ENCODE measurements around the gene KRTAP5-1. TPM values are rescaled to one million over a fixed set of nuclear protein-coding genes. Genes with fewer than 3 reads are reported as not detected.

The KRTAP5-1 gene
- total RNA-seq, 2 donors from 2014 or later = not detected

- H3K4me1 ChIP-seq (ENCODE audit: control insufficient read depth in 1 of 2, low read depth in 2 of 2) = peaks cover 30 to 53% of the 10 kb centered on the region in 2 donors
- DNase-seq (ENCODE audit: low spot score) (no peak), ATAC-seq (ENCODE audit: insufficient number of reproducible peaks, low FRiP score, low read depth) (no peak)
- no peak overlapping the region for H3K27ac ChIP-seq
- no peaks in the 10 kb centered on the region for H3K27me3 ChIP-seq (replicated peaks; ENCODE audit: insufficient read depth)
- TF ChIP-seq CTCF (IDR thresholded peaks at IDR 0.05) = no peak
- no peak overlapping the region for H3K4me3 ChIP-seq
- no peaks in the 10 kb centered on the region for H3K9me3 ChIP-seq
- H3K36me3 ChIP-seq = peaks cover 13% of the 10 kb centered on the region
Observed at GRCh38 chr11:1556278-1556902, 28.7 kb downstream of the KRTAP5-1 start.

DNA sequence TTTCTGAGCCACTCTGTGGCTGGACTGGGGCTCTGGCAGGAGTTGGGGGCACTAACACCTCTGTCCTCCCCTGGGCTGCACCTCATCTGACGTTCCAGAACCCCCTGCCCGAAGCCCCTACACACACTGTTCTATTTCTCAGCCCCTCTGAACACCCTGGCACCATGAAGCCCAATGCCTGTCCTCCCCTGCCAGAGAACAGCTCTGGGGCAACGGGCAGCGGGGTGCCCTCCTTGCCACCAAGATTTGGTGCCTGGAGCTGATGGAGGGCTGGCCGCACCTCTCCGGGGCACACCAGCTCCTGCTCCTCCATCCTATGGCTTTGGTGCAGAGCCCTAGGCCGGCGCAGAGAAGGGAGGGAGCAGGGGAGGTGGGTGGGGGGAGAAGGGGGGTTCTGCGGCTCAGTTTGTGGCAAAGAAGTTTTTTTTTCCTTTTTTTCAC lies 29.4 kb downstream of the KRTAP5-1 start:
- Histone ChIP-seq H3K4me3 (no peak overlapping the region), H3K27me3 (replicated peaks; ENCODE audit: insufficient read depth) (no peaks in the 10 kb centered on the region), H3K9me3 (no peaks in the 10 kb centered on the region), H3K4me1 (ENCODE audit: control insufficient read depth in 1 of 2, low read depth in 2 of 2) (peaks cover 30 to 53% of the 10 kb centered on the region in 2 donors), H3K27ac (no peak overlapping the region), H3K36me3 (peaks cover 10% of the 10 kb centered on the region)
- ATAC-seq (ENCODE audit: insufficient number of reproducible peaks, low FRiP score, low read depth) (no peak), DNase-seq (ENCODE audit: low spot score) (no peak)
- TF ChIP-seq CTCF (IDR thresholded peaks at IDR 0.05) = no peak

DNA sequence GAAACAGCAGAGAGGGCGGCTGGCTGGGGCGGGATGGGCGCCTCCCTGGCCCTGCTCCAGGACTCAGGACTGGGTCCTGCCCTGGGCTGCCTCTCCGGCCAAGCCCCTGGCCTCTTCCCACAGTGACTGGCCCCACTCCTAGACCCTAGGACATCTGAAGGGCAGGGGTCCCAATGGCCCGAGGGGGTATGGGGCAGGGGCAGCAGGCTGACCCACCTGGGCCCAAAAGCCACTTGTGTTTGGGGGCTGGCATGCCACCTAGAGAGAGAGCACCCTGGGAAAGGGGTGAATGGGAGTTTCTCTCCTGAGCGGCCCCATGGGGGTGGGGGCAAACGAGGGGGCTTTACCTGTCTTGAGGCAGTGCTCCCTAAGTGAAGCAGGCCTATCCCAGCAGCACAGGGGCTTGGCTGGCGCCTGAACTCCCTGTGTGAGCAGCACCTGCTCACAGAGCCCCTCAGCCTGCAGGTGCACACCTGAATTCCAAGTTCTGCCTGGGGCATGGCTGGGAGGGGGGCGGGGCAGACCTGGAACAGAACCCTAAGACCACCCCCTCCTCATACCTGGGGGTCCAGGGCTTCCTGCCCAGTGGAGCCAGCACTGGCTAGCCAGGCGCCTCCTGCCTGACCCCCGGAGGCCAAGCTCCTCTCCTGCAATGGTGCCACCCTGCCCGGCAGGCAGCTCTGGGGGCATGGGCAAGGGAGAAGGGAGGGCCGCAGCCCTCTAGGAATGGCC lies 29.9 kb downstream of the KRTAP5-1 start:
- ATAC-seq (ENCODE audit: insufficient number of reproducible peaks, low FRiP score, low read depth) = no peak
- Histone ChIP-seq H3K27ac (no peak overlapping the region), H3K4me1 (ENCODE audit: control insufficient read depth in 1 of 2, low read depth in 2 of 2) (peaks cover 29 to 50% of the 10 kb centered on the region in 2 donors)

GRCh38 chr11:1553808-1554594 lies 31.1 kb downstream of the KRTAP5-1 start:
- H3K27ac ChIP-seq = peak overlapping the region in 1 of 2 donors; percentile 44
- ATAC-seq (ENCODE audit: insufficient number of reproducible peaks, low FRiP score, low read depth) = no peak

More for the DNA sequence above, 29.9 kb downstream of the KRTAP5-1 start:
- H3K4me3 ChIP-seq = no peak overlapping the region
- H3K9me3 ChIP-seq = no peaks in the 10 kb centered on the region
- H3K36me3 ChIP-seq = peaks cover 5% of the 10 kb centered on the region
- TF ChIP-seq CTCF (IDR thresholded peaks at IDR 0.05) = no peak
- DNase-seq (ENCODE audit: low spot score) = no peak
- no peaks in the 10 kb centered on the region for H3K27me3 ChIP-seq (replicated peaks; ENCODE audit: insufficient read depth)

More at GRCh38 chr11:1553808-1554594, 31.1 kb downstream of the KRTAP5-1 start:
- Histone ChIP-seq H3K4me3 (no peak overlapping the region), H3K27me3 (replicated peaks; ENCODE audit: insufficient read depth) (no peaks in the 10 kb centered on the region), H3K9me3 (no peaks in the 10 kb centered on the region), H3K36me3 (peaks cover 5% of the 10 kb centered on the region), H3K4me1 (ENCODE audit: control insufficient read depth in 1 of 2, low read depth in 2 of 2) (peaks cover 22 to 44% of the 10 kb centered on the region in 2 donors)
- DNase-seq (ENCODE audit: low spot score) = no peak
- TF ChIP-seq CTCF (IDR thresholded peaks at IDR 0.05) = no peak

All from thoracic aorta (tissue), 2 donors.